ENCODE results near the gene PSMA3. TPM values are rescaled to one million over a fixed set of nuclear protein-coding genes. Genes with fewer than 3 reads are reported as not detected.
A peak's percentile ranks its signal among the peaks of the same experiment; 100 is the strongest.

Gene PSMA3
- total and polyA plus RNA-seq, 10 of the 15 experiments (the other 5 are each of a cell fraction or from before 2014, with no cell fraction given): 142 to 936 (median 400) TPM

DNA sequence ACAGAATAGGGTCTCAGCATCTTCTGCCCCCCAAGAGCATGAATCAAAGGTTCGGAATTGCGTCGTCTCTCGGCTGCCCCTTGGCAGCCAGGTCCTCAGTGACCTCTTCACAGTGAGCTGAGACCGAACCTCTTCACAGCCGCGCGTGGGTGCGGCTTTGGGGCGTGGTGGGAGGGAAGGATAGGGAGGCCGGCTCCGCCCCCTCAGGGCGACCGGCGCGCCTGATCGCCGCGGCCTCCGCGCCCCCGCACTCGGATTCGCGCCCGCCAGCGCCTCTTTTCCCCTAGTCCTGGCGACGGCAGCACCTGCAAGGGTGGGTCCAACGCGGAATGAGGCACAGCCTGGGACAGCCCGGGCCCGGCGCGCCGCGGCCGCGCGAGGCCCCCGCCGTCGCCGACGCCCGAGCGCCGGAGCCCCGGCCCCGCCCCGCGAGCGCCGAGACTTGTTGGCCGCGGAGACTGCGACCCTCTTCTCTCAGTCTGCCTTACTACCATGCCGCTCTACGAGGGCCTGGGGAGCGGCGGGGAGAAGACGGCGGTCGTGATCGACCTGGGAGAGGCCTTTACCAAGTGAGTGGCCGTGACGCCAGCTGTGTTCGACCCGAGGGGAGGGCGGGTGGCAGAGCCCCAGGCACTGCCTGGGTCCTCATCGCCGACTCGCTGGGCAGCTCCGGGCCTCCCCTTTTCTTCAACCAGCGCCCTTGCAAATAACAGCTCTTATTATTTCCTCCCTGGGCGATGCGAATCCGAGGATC lies 44.7 kb upstream of the PSMA3 start, which contains the start of gene ACTR10 (continued):
- TF ChIP-seq WRNIP1 (IDR thresholded peaks at IDR 0.05; ENCODE audit: borderline replicate concordance, low read depth, low read length) (no peak), TAF1 (IDR thresholded peaks at IDR 0.05; ENCODE audit: borderline replicate concordance, low read depth, low read length) (peak; percentile 62; the same call in 1 of the 2 replicates), SMARCA5 (IDR thresholded peaks at IDR 0.05) (peak; percentile 86; the same call in 1 of the 2 replicates), ZBTB33 (IDR thresholded peaks at IDR 0.05) (0 out of 2 replicates have a peak, but pooled peaks have one; percentile 32), RB1 (IDR thresholded peaks at IDR 0.05; ENCODE audit: borderline replicate concordance) (peak; percentile 71; the same call in 1 of the 2 replicates), ESRRA (IDR thresholded peaks at IDR 0.05; ENCODE audit: low read length) (no peak), NR2F1 (conservative IDR thresholded peaks at IDR 0.05) (peak; percentile 59), STAT1 (conservative IDR thresholded peaks at IDR 0.05) (no peak)
- TF ChIP-seq, protein P1, sequence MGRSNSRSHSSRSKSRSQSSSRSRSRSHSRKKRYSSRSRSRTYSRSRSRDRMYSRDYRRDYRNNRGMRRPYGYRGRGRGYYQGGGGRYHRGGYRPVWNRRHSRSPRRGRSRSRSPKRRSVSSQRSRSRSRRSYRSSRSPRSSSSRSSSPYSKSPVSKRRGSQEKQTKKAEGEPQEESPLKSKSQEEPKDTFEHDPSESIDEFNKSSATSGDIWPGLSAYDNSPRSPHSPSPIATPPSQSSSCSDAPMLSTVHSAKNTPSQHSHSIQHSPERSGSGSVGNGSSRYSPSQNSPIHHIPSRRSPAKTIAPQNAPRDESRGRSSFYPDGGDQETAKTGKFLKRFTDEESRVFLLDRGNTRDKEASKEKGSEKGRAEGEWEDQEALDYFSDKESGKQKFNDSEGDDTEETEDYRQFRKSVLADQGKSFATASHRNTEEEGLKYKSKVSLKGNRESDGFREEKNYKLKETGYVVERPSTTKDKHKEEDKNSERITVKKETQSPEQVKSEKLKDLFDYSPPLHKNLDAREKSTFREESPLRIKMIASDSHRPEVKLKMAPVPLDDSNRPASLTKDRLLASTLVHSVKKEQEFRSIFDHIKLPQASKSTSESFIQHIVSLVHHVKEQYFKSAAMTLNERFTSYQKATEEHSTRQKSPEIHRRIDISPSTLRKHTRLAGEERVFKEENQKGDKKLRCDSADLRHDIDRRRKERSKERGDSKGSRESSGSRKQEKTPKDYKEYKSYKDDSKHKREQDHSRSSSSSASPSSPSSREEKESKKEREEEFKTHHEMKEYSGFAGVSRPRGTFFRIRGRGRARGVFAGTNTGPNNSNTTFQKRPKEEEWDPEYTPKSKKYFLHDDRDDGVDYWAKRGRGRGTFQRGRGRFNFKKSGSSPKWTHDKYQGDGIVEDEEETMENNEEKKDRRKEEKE (IDR thresholded peaks at IDR 0.05): no peak
- TF ChIP-seq, protein P2, sequence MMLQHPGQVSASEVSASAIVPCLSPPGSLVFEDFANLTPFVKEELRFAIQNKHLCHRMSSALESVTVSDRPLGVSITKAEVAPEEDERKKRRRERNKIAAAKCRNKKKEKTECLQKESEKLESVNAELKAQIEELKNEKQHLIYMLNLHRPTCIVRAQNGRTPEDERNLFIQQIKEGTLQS (IDR thresholded peaks at IDR 0.05; ENCODE audit: borderline replicate concordance, extremely low read depth, low read depth, low read length): no peak
- TF ChIP-seq, protein P3, sequence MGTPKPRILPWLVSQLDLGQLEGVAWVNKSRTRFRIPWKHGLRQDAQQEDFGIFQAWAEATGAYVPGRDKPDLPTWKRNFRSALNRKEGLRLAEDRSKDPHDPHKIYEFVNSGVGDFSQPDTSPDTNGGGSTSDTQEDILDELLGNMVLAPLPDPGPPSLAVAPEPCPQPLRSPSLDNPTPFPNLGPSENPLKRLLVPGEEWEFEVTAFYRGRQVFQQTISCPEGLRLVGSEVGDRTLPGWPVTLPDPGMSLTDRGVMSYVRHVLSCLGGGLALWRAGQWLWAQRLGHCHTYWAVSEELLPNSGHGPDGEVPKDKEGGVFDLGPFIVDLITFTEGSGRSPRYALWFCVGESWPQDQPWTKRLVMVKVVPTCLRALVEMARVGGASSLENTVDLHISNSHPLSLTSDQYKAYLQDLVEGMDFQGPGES (IDR thresholded peaks at IDR 0.05): no peak
- TF ChIP-seq, protein P4, sequence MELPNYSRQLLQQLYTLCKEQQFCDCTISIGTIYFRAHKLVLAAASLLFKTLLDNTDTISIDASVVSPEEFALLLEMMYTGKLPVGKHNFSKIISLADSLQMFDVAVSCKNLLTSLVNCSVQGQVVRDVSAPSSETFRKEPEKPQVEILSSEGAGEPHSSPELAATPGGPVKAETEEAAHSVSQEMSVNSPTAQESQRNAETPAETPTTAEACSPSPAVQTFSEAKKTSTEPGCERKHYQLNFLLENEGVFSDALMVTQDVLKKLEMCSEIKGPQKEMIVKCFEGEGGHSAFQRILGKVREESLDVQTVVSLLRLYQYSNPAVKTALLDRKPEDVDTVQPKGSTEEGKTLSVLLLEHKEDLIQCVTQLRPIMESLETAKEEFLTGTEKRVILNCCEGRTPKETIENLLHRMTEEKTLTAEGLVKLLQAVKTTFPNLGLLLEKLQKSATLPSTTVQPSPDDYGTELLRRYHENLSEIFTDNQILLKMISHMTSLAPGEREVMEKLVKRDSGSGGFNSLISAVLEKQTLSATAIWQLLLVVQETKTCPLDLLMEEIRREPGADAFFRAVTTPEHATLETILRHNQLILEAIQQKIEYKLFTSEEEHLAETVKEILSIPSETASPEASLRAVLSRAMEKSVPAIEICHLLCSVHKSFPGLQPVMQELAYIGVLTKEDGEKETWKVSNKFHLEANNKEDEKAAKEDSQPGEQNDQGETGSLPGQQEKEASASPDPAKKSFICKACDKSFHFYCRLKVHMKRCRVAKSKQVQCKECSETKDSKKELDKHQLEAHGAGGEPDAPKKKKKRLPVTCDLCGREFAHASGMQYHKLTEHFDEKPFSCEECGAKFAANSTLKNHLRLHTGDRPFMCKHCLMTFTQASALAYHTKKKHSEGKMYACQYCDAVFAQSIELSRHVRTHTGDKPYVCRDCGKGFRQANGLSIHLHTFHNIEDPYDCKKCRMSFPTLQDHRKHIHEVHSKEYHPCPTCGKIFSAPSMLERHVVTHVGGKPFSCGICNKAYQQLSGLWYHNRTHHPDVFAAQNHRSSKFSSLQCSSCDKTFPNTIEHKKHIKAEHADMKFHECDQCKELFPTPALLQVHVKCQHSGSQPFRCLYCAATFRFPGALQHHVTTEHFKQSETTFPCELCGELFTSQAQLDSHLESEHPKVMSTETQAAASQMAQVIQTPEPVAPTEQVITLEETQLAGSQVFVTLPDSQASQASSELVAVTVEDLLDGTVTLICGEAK (IDR thresholded peaks at IDR 0.05; ENCODE audit: borderline replicate concordance): no peak
- TF ChIP-seq, protein P5, sequence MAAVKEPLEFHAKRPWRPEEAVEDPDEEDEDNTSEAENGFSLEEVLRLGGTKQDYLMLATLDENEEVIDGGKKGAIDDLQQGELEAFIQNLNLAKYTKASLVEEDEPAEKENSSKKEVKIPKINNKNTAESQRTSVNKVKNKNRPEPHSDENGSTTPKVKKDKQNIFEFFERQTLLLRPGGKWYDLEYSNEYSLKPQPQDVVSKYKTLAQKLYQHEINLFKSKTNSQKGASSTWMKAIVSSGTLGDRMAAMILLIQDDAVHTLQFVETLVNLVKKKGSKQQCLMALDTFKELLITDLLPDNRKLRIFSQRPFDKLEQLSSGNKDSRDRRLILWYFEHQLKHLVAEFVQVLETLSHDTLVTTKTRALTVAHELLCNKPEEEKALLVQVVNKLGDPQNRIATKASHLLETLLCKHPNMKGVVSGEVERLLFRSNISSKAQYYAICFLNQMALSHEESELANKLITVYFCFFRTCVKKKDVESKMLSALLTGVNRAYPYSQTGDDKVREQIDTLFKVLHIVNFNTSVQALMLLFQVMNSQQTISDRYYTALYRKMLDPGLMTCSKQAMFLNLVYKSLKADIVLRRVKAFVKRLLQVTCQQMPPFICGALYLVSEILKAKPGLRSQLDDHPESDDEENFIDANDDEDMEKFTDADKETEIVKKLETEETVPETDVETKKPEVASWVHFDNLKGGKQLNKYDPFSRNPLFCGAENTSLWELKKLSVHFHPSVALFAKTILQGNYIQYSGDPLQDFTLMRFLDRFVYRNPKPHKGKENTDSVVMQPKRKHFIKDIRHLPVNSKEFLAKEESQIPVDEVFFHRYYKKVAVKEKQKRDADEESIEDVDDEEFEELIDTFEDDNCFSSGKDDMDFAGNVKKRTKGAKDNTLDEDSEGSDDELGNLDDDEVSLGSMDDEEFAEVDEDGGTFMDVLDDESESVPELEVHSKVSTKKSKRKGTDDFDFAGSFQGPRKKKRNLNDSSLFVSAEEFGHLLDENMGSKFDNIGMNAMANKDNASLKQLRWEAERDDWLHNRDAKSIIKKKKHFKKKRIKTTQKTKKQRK (IDR thresholded peaks at IDR 0.05; ENCODE audit: low read depth, low read length): no peak
